Liver (tissue), 9 donors: ENCODE data around the gene CBLC. TPM values are rescaled to one million over a fixed set of nuclear protein-coding genes. Genes with fewer than 3 reads are reported as not detected.
A peak's percentile ranks its signal among the peaks of the same experiment; 100 is the strongest.

Source experiments
- DNase-seq: peaks from one replicate; pipeline ENCODE4 v3.0.0-alpha.2; 2017; ENCODE audit warnings: low spot score
- H3K27ac ChIP-seq, 2 donors: one replicate each; pipeline ENCODE4 v1.7.0; 2013; ENCODE audit warnings: inconsistent platforms in 2 of 2, low read length in 2 of 2, control low read depth in 1 of 2, low read depth in 1 of 2, mild to moderate bottlenecking in 1 of 2
- H3K27me3 ChIP-seq, 4 donors: one replicate each; pipeline versions ENCODE4 v1.6.1 to v1.7.0; 2013; ENCODE audit warnings: low read length in 3 of 4, inconsistent platforms in 1 of 4, mild to moderate bottlenecking in 1 of 4, moderate library complexity in 1 of 4; ENCODE audit not compliant: control insufficient read depth in 4 of 4, insufficient read depth in 4 of 4
- H3K36me3 ChIP-seq, 4 donors: one replicate each; pipeline versions ENCODE4 v1.6.1 to v1.7.0; 2013; ENCODE audit warnings: low read length in 3 of 4, mild to moderate bottlenecking in 3 of 4, low read depth in 1 of 4, moderate library complexity in 1 of 4; ENCODE audit not compliant: control insufficient read depth in 4 of 4, insufficient read depth in 3 of 4
- H3K4me1 ChIP-seq, 4 donors: one replicate each; pipeline versions ENCODE4 v1.6.1 to v1.7.0; 2013; ENCODE audit warnings: low read length in 3 of 4, mild to moderate bottlenecking in 3 of 4, moderate library complexity in 1 of 4; ENCODE audit not compliant: control insufficient read depth in 4 of 4, insufficient read depth in 4 of 4
- H3K4me3 ChIP-seq, 3 donors: one replicate each; pipeline versions ENCODE4 v1.6.1 to v1.7.0; 2013; ENCODE audit warnings: low read length in 3 of 3, control low read depth in 1 of 3, low read depth in 1 of 3, mild to moderate bottlenecking in 1 of 3
- H3K9ac ChIP-seq, 2 donors: one replicate each; pipeline ENCODE4 v1.7.0; 2013; ENCODE audit warnings: low read length in 2 of 2, mild to moderate bottlenecking in 2 of 2, moderate library complexity in 2 of 2, control low read depth in 1 of 2, low read depth in 1 of 2
- H3K9me3 ChIP-seq, 4 donors: one replicate each; pipeline versions ENCODE4 v1.6.1 to v1.7.0; 2013; ENCODE audit warnings: low read length in 3 of 4; ENCODE audit not compliant: control insufficient read depth in 4 of 4
- EGR1 ChIP-seq, 2 donors: IDR thresholded peaks; 2 replicates each; pipeline ENCODE4 v1.6.1; 2016 to 2018; ENCODE audit warnings: antibody characterized with exemption in 2 of 2, low read depth in 2 of 2
- FOXA1 ChIP-seq: IDR thresholded peaks from 2 replicates; pipeline ENCODE4 v1.6.1; 2016; ENCODE audit warnings: antibody characterized with exemption
- HNF4A ChIP-seq, 2 donors: conservative IDR thresholded peaks; 2 replicates each; pipeline ENCODE4 v1.6.1; 2016; ENCODE audit warnings: antibody characterized with exemption in 2 of 2, mild to moderate bottlenecking in 2 of 2
- HNF4G ChIP-seq: IDR thresholded peaks from 2 replicates; pipeline ENCODE4 v1.6.1; 2016; ENCODE audit warnings: antibody characterized with exemption
- JUND ChIP-seq, 2 donors: IDR thresholded peaks; 2 replicates each; pipeline ENCODE4 v1.6.1; 2016; ENCODE audit warnings: antibody characterized with exemption in 2 of 2
- NR2F2 ChIP-seq: IDR thresholded peaks from 2 replicates; pipeline ENCODE4 v1.6.1; 2016; ENCODE audit warnings: antibody characterized with exemption
- RAD21 ChIP-seq, 2 donors: IDR thresholded peaks; 2 replicates each; pipeline ENCODE4 v1.6.1; 2016; ENCODE audit warnings: antibody characterized with exemption in 2 of 2, mild to moderate bottlenecking in 2 of 2
- RXRA ChIP-seq, 2 donors: IDR thresholded peaks; 2 replicates each; pipeline ENCODE4 v1.6.1; 2017 to 2018; ENCODE audit warnings: antibody characterized with exemption in 2 of 2, mild to moderate bottlenecking in 1 of 2
- SP1 ChIP-seq: IDR thresholded peaks from 2 replicates; pipeline ENCODE4 v1.6.1; 2018; ENCODE audit warnings: antibody characterized with exemption, mild to moderate bottlenecking
- TAF1 ChIP-seq: conservative IDR thresholded peaks from 2 replicates; pipeline ENCODE4 v1.6.1; 2016; ENCODE audit warnings: antibody characterized with exemption, mild to moderate bottlenecking
- YY1 ChIP-seq: IDR thresholded peaks from 2 replicates; pipeline ENCODE4 v1.6.1; 2016; ENCODE audit warnings: antibody characterized with exemption, mild to moderate bottlenecking
- WGBS: extraction: QIAGEN DNeasy Blood & Tissue Kit; methylation state at CpG from one replicate; pipeline ENCODE4 v1.1.7; 2013; 5-methylcytosine and 5-hydroxymethylcytosine counted together
- polyA plus RNA-seq, 2 donors: library from polyadenylated mRNA; stranded (reverse) in 1 of 2; unstranded in 1 of 2; fragments of 200-250 nt in 1 of 2; fragments of >200 nt in 1 of 2; fragmentation: Nextera tagmentation in 1 of 2; extraction: Ambion mirVana in 1 of 2; gene quantifications; one replicate each; pipeline versions ENCODE4 v1.2.1 to v1.2.3, GENCODE V29; 2013 to 2015
- total RNA-seq, 2 donors: library from RNA; depleted of rRNA; stranded (reverse); fragments of >200 nt; gene quantifications; one replicate each; pipeline ENCODE4 v1.2.3, GENCODE V29; 2014
- TF ChIP-seq, protein P1 (sequence below): IDR thresholded peaks from 2 replicates; pipeline ENCODE4 v1.6.1; 2016; ENCODE audit warnings: antibody characterized with exemption
- TF ChIP-seq, protein P2 (sequence below): fragments of 150-350 bp; IDR thresholded peaks from 2 replicates; pipeline ENCODE4 v1.5.1; 2017; ENCODE audit warnings: improper control_type of control experiment, low read depth, low read length; ENCODE audit not compliant: missing input control
- TF ChIP-seq, protein P3 (sequence below): IDR thresholded peaks from 2 replicates; pipeline ENCODE4 v1.6.1; 2016; ENCODE audit warnings: antibody characterized with exemption
- TF ChIP-seq, protein P4 (sequence below): IDR thresholded peaks from 2 replicates; pipeline ENCODE4 v1.6.1; 2016; ENCODE audit warnings: antibody characterized with exemption, mild to moderate bottlenecking
- donor health status: healthy.
- donor health status: healthy.
- donor health status: healthy.
- donor health status: healthy.
- donor health status: healthy.

The CBLC gene
- total and polyA plus RNA-seq, 4 donors = 2.1 to 14.0 (median 8.8) TPM

DNA sequence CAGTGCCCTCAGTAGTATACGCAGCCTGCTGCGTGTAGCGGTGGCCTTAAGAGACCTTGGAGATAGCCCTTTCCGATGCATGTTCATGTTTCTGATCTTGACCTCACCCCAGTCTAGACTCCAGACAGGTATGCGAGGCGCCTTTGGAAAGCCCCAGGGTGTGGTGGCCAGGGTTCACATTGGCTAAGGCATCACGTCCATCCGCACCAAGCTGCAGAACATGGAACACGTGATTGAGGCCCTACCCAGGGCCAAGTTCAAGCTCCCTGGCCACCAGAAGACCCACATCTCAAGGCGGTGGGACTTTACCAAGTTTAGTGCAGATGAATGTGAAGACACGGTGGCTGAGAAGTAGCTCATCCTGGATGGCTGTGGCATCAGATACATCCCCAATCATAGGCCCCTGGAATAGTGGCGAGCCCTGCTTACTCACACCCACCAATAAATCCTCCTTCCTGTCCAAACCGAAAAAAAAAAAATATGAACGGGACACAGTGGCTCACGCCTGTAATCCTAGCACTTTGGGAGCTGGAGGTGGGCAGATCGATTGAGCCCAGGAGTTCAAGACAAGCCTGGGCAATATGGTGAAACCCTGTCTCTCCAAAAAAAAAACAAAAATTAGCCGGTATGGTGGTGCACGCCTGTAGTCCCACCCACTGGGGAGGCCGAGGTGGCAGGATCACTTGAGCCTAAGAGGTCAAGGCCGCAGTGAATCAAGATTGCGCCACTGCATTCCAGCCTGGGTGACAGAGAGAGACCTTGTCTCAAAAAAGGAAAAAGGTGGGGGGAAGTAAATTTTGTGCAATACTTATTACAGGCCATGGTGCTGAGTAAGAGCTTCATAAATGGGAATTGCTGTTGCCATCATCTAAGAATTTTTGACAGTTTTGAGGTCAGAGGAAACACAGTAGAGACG is 12.4 kb upstream of the CBLC start (continued):
- peak; percentile 56 to 59 for TF ChIP-seq HNF4A (conservative IDR thresholded peaks at IDR 0.05)
- TF ChIP-seq TAF1 = no peak
- no peak for TF ChIP-seq FOXA1
- TF ChIP-seq RXRA (IDR thresholded peaks at IDR 0.05) = peak; percentile 70 to 80

DNA sequence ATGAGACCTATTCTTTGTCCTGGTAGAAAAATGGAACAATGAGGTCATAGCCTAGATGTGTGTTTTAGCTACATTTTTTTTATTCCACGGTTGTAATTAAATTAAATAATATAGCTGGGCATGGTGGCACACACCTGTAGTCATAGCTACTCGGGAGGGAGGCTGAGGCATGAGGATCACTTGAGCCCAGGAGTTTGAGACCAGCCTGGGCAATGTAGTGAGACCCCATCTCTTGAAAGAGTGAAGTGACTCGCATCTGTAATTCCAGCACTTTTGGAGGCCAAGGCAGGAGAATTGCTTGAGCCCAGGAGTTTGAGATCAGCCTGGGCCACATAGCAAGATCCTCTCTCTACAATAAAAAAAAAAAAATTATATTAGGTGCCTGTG is 11.7 kb upstream of the CBLC start:
- Histone ChIP-seq H3K27ac (no peak overlapping the region), H3K36me3 (peaks cover 0 to 1% (median 0%) of the 10 kb centered on the region in 4 donors), H3K4me1 (peaks cover 0 to 5% (median 3%) of the 10 kb centered on the region in 4 donors), H3K9ac (no peak overlapping the region), H3K4me3 (no peak overlapping the region), H3K9me3 (no peaks in the 10 kb centered on the region), H3K27me3 (no peaks in the 10 kb centered on the region)
- DNase-seq = no peak
- whole genome bisulfite sequencing = 83% methylated on average over 3 of the region's 3 CpGs
- TF ChIP-seq NR2F2 = no peak
- TF ChIP-seq, protein P1, sequence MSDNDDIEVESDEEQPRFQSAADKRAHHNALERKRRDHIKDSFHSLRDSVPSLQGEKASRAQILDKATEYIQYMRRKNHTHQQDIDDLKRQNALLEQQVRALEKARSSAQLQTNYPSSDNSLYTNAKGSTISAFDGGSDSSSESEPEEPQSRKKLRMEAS = no peak
- TF ChIP-seq JUND (IDR thresholded peaks at IDR 0.05) = no peak
- TF ChIP-seq, protein P2, sequence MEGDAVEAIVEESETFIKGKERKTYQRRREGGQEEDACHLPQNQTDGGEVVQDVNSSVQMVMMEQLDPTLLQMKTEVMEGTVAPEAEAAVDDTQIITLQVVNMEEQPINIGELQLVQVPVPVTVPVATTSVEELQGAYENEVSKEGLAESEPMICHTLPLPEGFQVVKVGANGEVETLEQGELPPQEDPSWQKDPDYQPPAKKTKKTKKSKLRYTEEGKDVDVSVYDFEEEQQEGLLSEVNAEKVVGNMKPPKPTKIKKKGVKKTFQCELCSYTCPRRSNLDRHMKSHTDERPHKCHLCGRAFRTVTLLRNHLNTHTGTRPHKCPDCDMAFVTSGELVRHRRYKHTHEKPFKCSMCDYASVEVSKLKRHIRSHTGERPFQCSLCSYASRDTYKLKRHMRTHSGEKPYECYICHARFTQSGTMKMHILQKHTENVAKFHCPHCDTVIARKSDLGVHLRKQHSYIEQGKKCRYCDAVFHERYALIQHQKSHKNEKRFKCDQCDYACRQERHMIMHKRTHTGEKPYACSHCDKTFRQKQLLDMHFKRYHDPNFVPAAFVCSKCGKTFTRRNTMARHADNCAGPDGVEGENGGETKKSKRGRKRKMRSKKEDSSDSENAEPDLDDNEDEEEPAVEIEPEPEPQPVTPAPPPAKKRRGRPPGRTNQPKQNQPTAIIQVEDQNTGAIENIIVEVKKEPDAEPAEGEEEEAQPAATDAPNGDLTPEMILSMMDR = no peak
- no peak for TF ChIP-seq HNF4G
- TF ChIP-seq, protein P3, sequence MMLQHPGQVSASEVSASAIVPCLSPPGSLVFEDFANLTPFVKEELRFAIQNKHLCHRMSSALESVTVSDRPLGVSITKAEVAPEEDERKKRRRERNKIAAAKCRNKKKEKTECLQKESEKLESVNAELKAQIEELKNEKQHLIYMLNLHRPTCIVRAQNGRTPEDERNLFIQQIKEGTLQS = no peak
- TF ChIP-seq SP1 = no peak
- no peak for TF ChIP-seq YY1
- no peak for TF ChIP-seq RAD21 (IDR thresholded peaks at IDR 0.05)
- TF ChIP-seq EGR1 (IDR thresholded peaks at IDR 0.05; ENCODE audit: low read depth in 2 of 2) = no peak

DNA sequence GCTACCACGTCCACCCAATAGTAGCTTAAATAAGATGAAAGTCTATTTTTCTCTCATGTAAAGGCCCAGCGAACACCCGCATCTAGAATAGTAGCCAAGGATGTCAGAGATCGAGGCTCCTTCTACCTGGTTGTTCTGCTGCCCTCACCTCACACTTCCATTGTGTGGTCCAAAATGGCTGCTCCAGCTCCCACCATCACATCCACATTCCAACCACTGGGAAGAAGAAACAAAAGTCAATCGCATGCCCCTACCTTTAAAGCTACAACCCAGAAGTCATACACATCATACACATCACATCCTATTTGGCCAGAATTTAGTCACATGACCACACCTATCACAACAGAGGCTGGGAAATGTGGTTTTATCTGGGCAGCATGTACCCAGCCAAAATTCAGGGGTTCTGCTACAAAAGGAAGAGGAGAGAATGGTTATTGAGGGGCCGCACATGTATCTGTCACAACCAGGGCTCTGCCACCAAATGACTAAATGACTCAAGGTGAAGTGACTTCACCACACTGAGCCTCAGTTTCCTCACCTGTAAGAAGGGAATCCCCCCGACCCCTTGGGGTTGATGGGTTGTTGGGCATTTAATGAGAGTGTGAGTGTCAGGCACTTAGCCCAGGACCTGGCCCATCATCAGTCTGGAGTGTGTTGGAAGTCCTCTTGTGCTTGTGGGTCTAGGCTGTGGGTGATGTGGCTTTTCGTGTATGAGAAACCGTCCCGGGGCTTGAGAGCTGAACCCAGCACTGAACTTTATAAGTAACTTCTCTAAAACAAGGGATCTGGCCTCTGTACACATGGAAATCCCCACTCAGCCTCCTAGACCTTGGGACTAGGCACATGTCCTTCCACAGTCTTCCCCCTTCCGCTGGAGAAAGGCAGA is 10.2 kb upstream of the CBLC start:
- WGBS = 83% methylated on average over 11 of the region's 11 CpGs

More for the DNA sequence above, 10.2 kb upstream of the CBLC start:
- H3K4me3 ChIP-seq = no peak overlapping the region
- H3K27me3 ChIP-seq = no peaks in the 10 kb centered on the region
- no peak for TF ChIP-seq RXRA (IDR thresholded peaks at IDR 0.05)
- TF ChIP-seq, protein P4, sequence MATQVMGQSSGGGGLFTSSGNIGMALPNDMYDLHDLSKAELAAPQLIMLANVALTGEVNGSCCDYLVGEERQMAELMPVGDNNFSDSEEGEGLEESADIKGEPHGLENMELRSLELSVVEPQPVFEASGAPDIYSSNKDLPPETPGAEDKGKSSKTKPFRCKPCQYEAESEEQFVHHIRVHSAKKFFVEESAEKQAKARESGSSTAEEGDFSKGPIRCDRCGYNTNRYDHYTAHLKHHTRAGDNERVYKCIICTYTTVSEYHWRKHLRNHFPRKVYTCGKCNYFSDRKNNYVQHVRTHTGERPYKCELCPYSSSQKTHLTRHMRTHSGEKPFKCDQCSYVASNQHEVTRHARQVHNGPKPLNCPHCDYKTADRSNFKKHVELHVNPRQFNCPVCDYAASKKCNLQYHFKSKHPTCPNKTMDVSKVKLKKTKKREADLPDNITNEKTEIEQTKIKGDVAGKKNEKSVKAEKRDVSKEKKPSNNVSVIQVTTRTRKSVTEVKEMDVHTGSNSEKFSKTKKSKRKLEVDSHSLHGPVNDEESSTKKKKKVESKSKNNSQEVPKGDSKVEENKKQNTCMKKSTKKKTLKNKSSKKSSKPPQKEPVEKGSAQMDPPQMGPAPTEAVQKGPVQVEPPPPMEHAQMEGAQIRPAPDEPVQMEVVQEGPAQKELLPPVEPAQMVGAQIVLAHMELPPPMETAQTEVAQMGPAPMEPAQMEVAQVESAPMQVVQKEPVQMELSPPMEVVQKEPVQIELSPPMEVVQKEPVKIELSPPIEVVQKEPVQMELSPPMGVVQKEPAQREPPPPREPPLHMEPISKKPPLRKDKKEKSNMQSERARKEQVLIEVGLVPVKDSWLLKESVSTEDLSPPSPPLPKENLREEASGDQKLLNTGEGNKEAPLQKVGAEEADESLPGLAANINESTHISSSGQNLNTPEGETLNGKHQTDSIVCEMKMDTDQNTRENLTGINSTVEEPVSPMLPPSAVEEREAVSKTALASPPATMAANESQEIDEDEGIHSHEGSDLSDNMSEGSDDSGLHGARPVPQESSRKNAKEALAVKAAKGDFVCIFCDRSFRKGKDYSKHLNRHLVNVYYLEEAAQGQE = no peak
- no peak for DNase-seq
- H3K9ac ChIP-seq = no peak overlapping the region
- no peaks in the 10 kb centered on the region for H3K9me3 ChIP-seq
- peaks cover 0 to 6% (median 3%) of the 10 kb centered on the region in 4 donors for H3K4me1 ChIP-seq
- no peak overlapping the region for H3K27ac ChIP-seq
- H3K36me3 ChIP-seq = no peaks in the 10 kb centered on the region
